Femur (tissue), 1 donor: Measurements from ENCODE around the gene BBS5.
"Not testable (repeated sequence)": the region's sequence is repeated elsewhere in the genome, so short reads cannot be mapped to it uniquely, and the experiment has no call there.

ENCODE experiments used
- DNase-seq: peaks from one replicate; pipeline ENCODE4 v3.0.0-alpha.2; 2017

The BBS5 gene

GRCh38 chr2:169479257-169480078 lies at the start of gene BBS5:
BBS5 (plus strand) TSS chr2:169479494; CDS start chr2:169479554, 60 bp downstream.
- peak; percentile 91 for DNase-seq

GRCh38 chr2:169431772-169432171 lies 47.5 kb upstream of the BBS5 start:
- DNase-seq = not testable (repeated sequence)

- DNase-seq = not testable (repeated sequence)
These were observed 45.1 kb upstream of the BBS5 start for GRCh38 chr2:169434236-169434635.

GRCh38 chr2:169438466-169439072 lies 40.7 kb upstream of the BBS5 start:
- DNase-seq = no peak

- DNase-seq = no peak
These were observed 39.4 kb upstream of the BBS5 start for GRCh38 chr2:169439900-169440299.

GRCh38 chr2:169446452-169446851 lies 32.8 kb upstream of the BBS5 start:
- DNase-seq = no peak

GRCh38 chr2:169448316-169448715 lies 31.0 kb upstream of the BBS5 start:
- DNase-seq = no peak

GRCh38 chr2:169448865-169449264 lies 30.4 kb upstream of the BBS5 start:
- no peak for DNase-seq

GRCh38 chr2:169452080-169452479 lies 27.2 kb upstream of the BBS5 start:
- no peak for DNase-seq

- DNase-seq = not testable (repeated sequence)
These were observed 26.2 kb upstream of the BBS5 start for GRCh38 chr2:169453044-169453443.

GRCh38 chr2:169461143-169461542 lies 18.2 kb upstream of the BBS5 start:
- no peak for DNase-seq

- DNase-seq = no peak
These were observed 16.2 kb upstream of the BBS5 start for GRCh38 chr2:169462896-169463695.

- no peak for DNase-seq
These were observed 14.8 kb upstream of the BBS5 start for GRCh38 chr2:169464466-169464865.

GRCh38 chr2:169464882-169465281 lies 14.4 kb upstream of the BBS5 start:
- DNase-seq = no peak

- no peak for DNase-seq
These were observed 10.5 kb upstream of the BBS5 start for GRCh38 chr2:169468841-169469240.

- DNase-seq = no peak
These were observed 9.2 kb upstream of the BBS5 start for GRCh38 chr2:169469952-169470572.

GRCh38 chr2:169472249-169472648 lies 7.0 kb upstream of the BBS5 start:
- no peak for DNase-seq

GRCh38 chr2:169476459-169476858 lies 2.8 kb upstream of the BBS5 start:
- DNase-seq = no peak

GRCh38 chr2:169478339-169478738 lies 955 bp upstream of the BBS5 start:
- no peak for DNase-seq

- DNase-seq = no peak
These were observed 493 bp upstream of the BBS5 start for GRCh38 chr2:169478745-169479256.

- no peak for DNase-seq
These were observed 778 bp downstream of the BBS5 start for GRCh38 chr2:169480079-169480465.

- no peak for DNase-seq
These were observed 6.4 kb downstream of the BBS5 start for GRCh38 chr2:169485650-169486138.

GRCh38 chr2:169486487-169486886 lies 7.2 kb downstream of the BBS5 start:
- no peak for DNase-seq
